Effector memory CD4-positive, alpha-beta T cell (primary cell): ENCODE results near the gene CHPT1.
"Not testable (repeated sequence)": the region's sequence is repeated elsewhere in the genome, so short reads cannot be mapped to it uniquely, and the experiment has no call there.

Experiments used
- DNase-seq, 3 donors: peaks; one replicate each; pipeline ENCODE4 v3.0.0-alpha.2; 2020
- H3K27ac ChIP-seq: 2 replicates; pipeline ENCODE4 v1.7.0; 2013; ENCODE audit warnings: mild to moderate bottlenecking, low read length, moderate library complexity; ENCODE audit not compliant: insufficient read depth, poor library complexity, severe bottlenecking
- H3K27me3 ChIP-seq: replicated peaks from 2 replicates; pipeline ENCODE4 v1.7.0; 2013; ENCODE audit warnings: mild to moderate bottlenecking, low read length; ENCODE audit not compliant: insufficient read depth, control insufficient read depth, poor library complexity, severe bottlenecking
- H3K36me3 ChIP-seq: 2 replicates; pipeline ENCODE4 v1.7.0; 2013; ENCODE audit warnings: mild to moderate bottlenecking, low read length, moderate library complexity; ENCODE audit not compliant: control insufficient read depth, insufficient read depth
- H3K4me1 ChIP-seq: 2 replicates; pipeline ENCODE4 v1.7.0; 2013; ENCODE audit warnings: low read length, mild to moderate bottlenecking; ENCODE audit not compliant: control insufficient read depth, insufficient read depth, poor library complexity, severe bottlenecking
- H3K4me3 ChIP-seq: 2 replicates; pipeline ENCODE4 v1.7.0; 2013; ENCODE audit warnings: low read length, low read depth, mild to moderate bottlenecking; ENCODE audit not compliant: insufficient read depth, poor library complexity, severe bottlenecking
- H3K9me3 ChIP-seq: 2 replicates; pipeline ENCODE4 v1.7.0; 2013; ENCODE audit warnings: mild to moderate bottlenecking, low read length, moderate library complexity; ENCODE audit not compliant: control insufficient read depth

Gene CHPT1

DNA sequence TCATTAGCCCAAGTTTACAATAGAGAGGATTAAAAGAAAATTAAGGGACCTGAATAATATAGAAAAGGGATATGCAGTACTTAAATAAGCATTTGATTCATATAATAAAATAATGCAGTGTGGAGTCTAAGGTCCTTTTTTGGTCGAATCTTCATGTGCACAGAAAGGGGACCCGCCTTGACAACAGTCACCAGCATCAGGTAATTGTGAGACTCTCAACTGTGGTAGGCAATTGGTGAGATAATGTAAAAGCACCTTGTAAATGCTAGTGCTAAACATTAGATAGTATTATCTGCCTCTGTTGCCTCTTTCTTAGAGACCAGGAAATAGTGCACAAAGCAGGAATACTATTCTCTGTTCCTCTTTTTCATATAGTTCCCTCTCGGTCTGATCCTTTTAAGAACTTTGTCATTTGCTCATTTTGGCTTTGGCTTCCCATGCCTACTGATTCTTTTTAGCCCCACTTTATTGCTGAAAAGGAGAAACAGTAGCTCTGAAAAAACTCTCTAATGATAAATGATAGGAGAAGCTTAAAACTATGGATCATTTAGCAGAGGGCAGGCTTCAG is 17.5 kb downstream of the CHPT1 start:
- DNase-seq: no peak

GRCh38 chr12:101719566-101719965 is 22.1 kb downstream of the CHPT1 start:
- Histone ChIP-seq H3K9me3 (no peaks in the 10 kb centered on the region), H3K27me3 (no peaks in the 10 kb centered on the region), H3K4me1 (no peaks in the 10 kb centered on the region), H3K4me3 (no peak overlapping the region), H3K36me3 (no peaks in the 10 kb centered on the region), H3K27ac (no peak overlapping the region)
- no peak for DNase-seq

More for the DNA sequence above, 17.5 kb downstream of the CHPT1 start:
- H3K4me1 ChIP-seq: no peaks in the 10 kb centered on the region
- H3K36me3 ChIP-seq: no peaks in the 10 kb centered on the region
- H3K4me3 ChIP-seq: no peak overlapping the region
- H3K9me3 ChIP-seq: no peaks in the 10 kb centered on the region
- no peaks in the 10 kb centered on the region for H3K27me3 ChIP-seq
- H3K27ac ChIP-seq: no peak overlapping the region

DNA sequence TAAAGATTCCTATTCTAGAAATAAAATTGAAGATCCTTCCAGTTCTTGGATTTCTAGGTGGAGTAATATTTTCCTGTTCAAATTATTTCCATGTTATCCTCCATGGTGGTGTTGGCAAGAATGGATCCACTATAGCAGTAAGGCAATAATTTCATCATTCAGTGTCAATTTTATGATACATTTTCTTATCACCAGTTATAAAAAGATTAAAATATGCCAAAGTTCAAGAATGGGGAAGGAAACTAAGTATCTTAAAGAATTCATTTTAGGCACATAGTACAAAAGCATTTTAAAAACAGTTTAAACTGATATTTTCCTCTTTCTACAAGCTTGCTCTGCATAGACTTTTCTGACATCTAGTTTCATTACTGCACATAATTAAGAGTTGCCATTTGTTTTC is 22.7 kb downstream of the CHPT1 start:
- Histone ChIP-seq H3K36me3 (no peaks in the 10 kb centered on the region), H3K27ac (no peak overlapping the region), H3K4me3 (no peak overlapping the region), H3K4me1 (no peaks in the 10 kb centered on the region), H3K9me3 (no peaks in the 10 kb centered on the region), H3K27me3 (no peaks in the 10 kb centered on the region)
- DNase-seq: no peak

- H3K36me3 ChIP-seq: no peaks in the 10 kb centered on the region
- H3K9me3 ChIP-seq: no peaks in the 10 kb centered on the region
- H3K4me3 ChIP-seq: no peak overlapping the region
- H3K4me1 ChIP-seq: no peaks in the 10 kb centered on the region
- DNase-seq: no peak
- no peaks in the 10 kb centered on the region for H3K27me3 ChIP-seq
- H3K27ac ChIP-seq: no peak overlapping the region
Observed at GRCh38 chr12:101722392-101722791, 25.0 kb downstream of the CHPT1 start.

GRCh38 chr12:101727098-101727497 is 29.7 kb downstream of the CHPT1 start:
- Histone ChIP-seq H3K36me3 (no peaks in the 10 kb centered on the region), H3K9me3 (no peaks in the 10 kb centered on the region), H3K4me3 (no peak overlapping the region), H3K27ac (no peak overlapping the region), H3K27me3 (no peaks in the 10 kb centered on the region), H3K4me1 (no peaks in the 10 kb centered on the region)
- no peak for DNase-seq

DNA sequence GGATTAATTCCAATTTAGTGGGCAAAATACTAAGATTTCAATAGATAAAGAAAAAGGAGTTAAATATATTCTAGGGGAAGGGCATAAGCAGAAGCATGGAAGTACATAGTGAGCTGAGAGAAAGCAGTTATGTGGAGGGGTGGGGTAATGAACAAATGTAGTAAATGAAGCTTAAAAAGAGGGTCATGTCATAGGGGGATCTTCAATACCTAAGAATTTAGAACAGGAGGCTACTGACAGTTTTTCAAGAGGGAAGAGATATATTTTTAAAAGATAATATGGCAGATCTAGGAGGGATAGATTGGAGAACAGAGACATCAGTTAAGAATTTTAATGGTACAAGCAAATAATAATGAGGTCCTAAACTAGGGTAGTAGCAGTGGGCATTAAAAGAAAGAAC is 32.4 kb downstream of the CHPT1 start:
- no peaks in the 10 kb centered on the region for H3K9me3 ChIP-seq
- H3K4me3 ChIP-seq: no peak overlapping the region
- H3K36me3 ChIP-seq: peaks cover 8% of the 10 kb centered on the region
- H3K27me3 ChIP-seq: no peaks in the 10 kb centered on the region
- no peaks in the 10 kb centered on the region for H3K4me1 ChIP-seq
- H3K27ac ChIP-seq: no peak overlapping the region
- no peak for DNase-seq

- H3K4me1 ChIP-seq: no peaks in the 10 kb centered on the region
- H3K27me3 ChIP-seq: no peaks in the 10 kb centered on the region
- peaks cover 8% of the 10 kb centered on the region for H3K36me3 ChIP-seq
- no peak overlapping the region for H3K4me3 ChIP-seq
- H3K9me3 ChIP-seq: no peaks in the 10 kb centered on the region
- no peak for DNase-seq
- no peak overlapping the region for H3K27ac ChIP-seq
Observed at GRCh38 chr12:101732318-101732717, 34.9 kb downstream of the CHPT1 start.

DNA sequence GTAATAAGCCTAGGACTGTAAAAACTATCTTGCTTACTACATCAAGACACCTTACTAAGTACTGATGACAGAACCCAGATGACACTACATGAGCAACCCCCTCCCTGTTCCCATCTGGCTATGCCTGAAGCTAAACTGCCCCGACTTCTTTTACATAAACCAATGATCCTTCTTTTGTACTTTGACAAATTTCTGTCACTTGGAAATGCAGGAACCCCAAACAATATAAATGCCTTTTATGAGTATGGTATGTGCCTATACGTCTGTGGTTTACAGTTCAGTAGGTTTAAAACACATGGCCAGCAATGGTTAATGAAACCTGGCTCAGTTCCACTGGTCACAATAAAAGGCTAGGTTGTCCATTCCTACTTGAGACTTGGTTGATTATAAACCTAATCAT is 35.7 kb downstream of the CHPT1 start:
- Histone ChIP-seq H3K27ac (no peak overlapping the region), H3K36me3 (peaks cover 8% of the 10 kb centered on the region), H3K4me1 (no peaks in the 10 kb centered on the region), H3K4me3 (no peak overlapping the region), H3K27me3 (no peaks in the 10 kb centered on the region), H3K9me3 (no peaks in the 10 kb centered on the region)
- DNase-seq: no peak

- not testable (repeated sequence) for H3K36me3 ChIP-seq, H3K27ac ChIP-seq, DNase-seq, H3K9me3 ChIP-seq, H3K4me1 ChIP-seq, H3K4me3 ChIP-seq, H3K27me3 ChIP-seq
Observed at GRCh38 chr12:101734482-101734881, 37.0 kb downstream of the CHPT1 start.

GRCh38 chr12:101737476-101737875 is 40.0 kb downstream of the CHPT1 start:
- Histone ChIP-seq H3K9me3 (no peaks in the 10 kb centered on the region), H3K36me3 (peaks cover 8% of the 10 kb centered on the region), H3K4me3 (no peak overlapping the region), H3K27me3 (no peaks in the 10 kb centered on the region), H3K4me1 (no peaks in the 10 kb centered on the region), H3K27ac (no peak overlapping the region)
- no peak for DNase-seq
